Measurements from ENCODE around the gene DCTN2. TPM values are rescaled to one million over a fixed set of nuclear protein-coding genes. Genes with fewer than 3 reads are reported as not detected.

The DCTN2 gene
- polyA plus RNA-seq, 1 experiment: 167 TPM

GRCh38 chr12:57582440-57582839 is 35.4 kb upstream of the DCTN2 start:
- H3K4me3 ChIP-seq (ENCODE audit: low read depth, low read length): no peak overlapping the region
- H3K36me3 ChIP-seq (ENCODE audit: control insufficient read depth, insufficient read depth, low read length): no peaks in the 10 kb centered on the region; the same call in 1 of the 2 replicates
- no peak for TF ChIP-seq CTCF (IDR thresholded peaks at IDR 0.05; ENCODE audit: insufficient read depth, low read depth, low read length)
- peaks cover 1% of the 10 kb centered on the region; the same call in 1 of the 2 replicates for H3K27me3 ChIP-seq (ENCODE audit: control insufficient read depth, insufficient read depth, low read length)
- DNase-seq (ENCODE audit: low read depth): no peak
- ChIA-PET CTCF (interaction anchor here (0.8 to 8.4 kb wide), 15 partner anchors 9 to 157 kb away, joined by 3 to 257 read pairs (median 13); partner anchors contain the start of genes AGAP2, ARHGEF25, B4GALNT1 and OS9), POLR2A (no interaction called here)

GRCh38 chr12:57581802-57582201 is 34.8 kb upstream of the DCTN2 start:
- CTCF ChIA-PET: interaction anchor here (0.8 to 8.4 kb wide), 6 partner anchors 11 to 112 kb away, joined by 3 to 257 read pairs (median 34); partner anchors contain the start of genes ARHGEF25, B4GALNT1 and OS9
- no peak for TF ChIP-seq CTCF (IDR thresholded peaks at IDR 0.05; ENCODE audit: insufficient read depth, low read depth, low read length)
- Histone ChIP-seq H3K36me3 (ENCODE audit: control insufficient read depth, insufficient read depth, low read length) (no peaks in the 10 kb centered on the region; the same call in 1 of the 2 replicates), H3K27me3 (ENCODE audit: control insufficient read depth, insufficient read depth, low read length) (peaks cover 1% of the 10 kb centered on the region; the same call in 1 of the 2 replicates), H3K4me3 (ENCODE audit: low read depth, low read length) (no peak overlapping the region)
- POLR2A ChIA-PET: no interaction called here
- DNase-seq (ENCODE audit: low read depth): no peak

GRCh38 chr12:57580466-57580795 is 33.4 kb upstream of the DCTN2 start:
- POLR2A ChIA-PET: no interaction called here
- no peak for DNase-seq (ENCODE audit: low read depth)
- Histone ChIP-seq H3K4me3 (ENCODE audit: low read depth, low read length) (no peak overlapping the region), H3K36me3 (ENCODE audit: control insufficient read depth, insufficient read depth, low read length) (no peaks in the 10 kb centered on the region; the same call in 1 of the 2 replicates), H3K27me3 (ENCODE audit: control insufficient read depth, insufficient read depth, low read length) (peaks cover 1% of the 10 kb centered on the region; the same call in 1 of the 2 replicates)
- no peak for TF ChIP-seq CTCF (IDR thresholded peaks at IDR 0.05; ENCODE audit: insufficient read depth, low read depth, low read length)
- CTCF ChIA-PET: interaction anchor here (0.9 to 8.4 kb wide), 4 partner anchors 10 to 57 kb away, joined by 3 to 257 read pairs (median 19); partner anchors contain the start of gene B4GALNT1

- DNase-seq (ENCODE audit: low read depth): no peak
- POLR2A ChIA-PET: no interaction called here
Observed at GRCh38 chr12:57579677-57580465, 32.9 kb upstream of the DCTN2 start.

More at GRCh38 chr12:57579677-57580465, 32.9 kb upstream of the DCTN2 start:
- Histone ChIP-seq H3K36me3 (ENCODE audit: control insufficient read depth, insufficient read depth, low read length) (peaks cover 1% of the 10 kb centered on the region), H3K27me3 (ENCODE audit: control insufficient read depth, insufficient read depth, low read length) (no peaks in the 10 kb centered on the region; the same call in 1 of the 2 replicates), H3K4me3 (ENCODE audit: low read depth, low read length) (no peak overlapping the region)
- no peak for TF ChIP-seq CTCF (IDR thresholded peaks at IDR 0.05; ENCODE audit: insufficient read depth, low read depth, low read length)
- CTCF ChIA-PET: interaction anchor here (0.9 to 8.4 kb wide), 4 partner anchors 9 to 146 kb away, joined by 3 to 257 read pairs (median 4); partner anchors contain the start of gene B4GALNT1

Measured in BJ (cell line).